Measurements from ENCODE around the gene DENND11. TPM values are rescaled to one million over a fixed set of nuclear protein-coding genes. Genes with fewer than 3 reads are reported as not detected.

Gene DENND11
- total RNA-seq, 1 experiment from 2014 or later = 8.7 TPM

Other genes starting within 250 kb of the DENND11 start
- 29.2 and 30.4 TPM in 2 replicates for gene AGK, start 150.8 kb downstream of the DENND11 start, total RNA-seq (2014; rRNA removed; shearing (Covaris generic))
- 0.05 TPM in 1 of 2 replicates, not detected in the other for gene WEE2, start 6.2 kb upstream of the DENND11 start, total RNA-seq (2014; rRNA removed; shearing (Covaris generic))
- gene SSBP1, start 36.2 kb upstream of the DENND11 start, total RNA-seq (2014; rRNA removed; shearing (Covaris generic)) = 380 and 429 TPM in 2 replicates
- gene TAS2R3, start 61.9 kb upstream of the DENND11 start, total RNA-seq (2014; rRNA removed; shearing (Covaris generic)) = not detected in 2 replicates
- gene TAS2R4, start 74.5 kb upstream of the DENND11 start, total RNA-seq (2014; rRNA removed; shearing (Covaris generic)) = 0.07 and 0.88 TPM in 2 replicates
- 0.10 TPM in 1 of 2 replicates, not detected in the other for gene TAS2R5, start 88.1 kb upstream of the DENND11 start, total RNA-seq (2014; rRNA removed; shearing (Covaris generic))
- not detected in 2 replicates for gene PRSS37, start 139.3 kb upstream of the DENND11 start, total RNA-seq (2014; rRNA removed; shearing (Covaris generic))
- not detected in 2 replicates for gene OR9A4, start 214.2 kb upstream of the DENND11 start, total RNA-seq (2014; rRNA removed; shearing (Covaris generic))
- not detected in 2 replicates for gene CLEC5A, start 244.8 kb upstream of the DENND11 start, total RNA-seq (2014; rRNA removed; shearing (Covaris generic))